RWPE2 (cell line): Measurements from ENCODE around the gene METTL21C.

Source experiments
- ATAC-seq: fragments of 200-7000 bp; cut with Tn5 transposase; 3 replicates; pipeline ENCODE4 v1.9.1; 2021; ENCODE audit warnings: low read depth
- DNase-seq: peaks from one replicate; pipeline ENCODE4 v3.0.0-alpha.2; 2020; ENCODE audit warnings: low spot score
- H3K27ac ChIP-seq: fragments of 450-650 bp; 2 replicates; pipeline ENCODE4 v1.5.1; 2017; ENCODE audit warnings: mild to moderate bottlenecking; ENCODE audit not compliant: poor library complexity, severe bottlenecking
- H3K27me3 ChIP-seq: fragments of 250-450 bp; sonication (Bioruptor Pico); 2 replicates; pipeline ENCODE4 v1.5.1; 2021; ENCODE audit warnings: mild to moderate bottlenecking, moderate library complexity; ENCODE audit not compliant: insufficient read depth, poor library complexity, severe bottlenecking
- H3K36me3 ChIP-seq: fragments of 250-450 bp; sonication (Bioruptor Pico); 2 replicates; pipeline ENCODE4 v1.5.1; 2020; ENCODE audit warnings: low read depth, mild to moderate bottlenecking, moderate library complexity
- H3K4me1 ChIP-seq: fragments of 250-450 bp; sonication (Bioruptor Pico); 2 replicates; pipeline ENCODE4 v1.5.1; 2021; ENCODE audit warnings: mild to moderate bottlenecking, moderate library complexity; ENCODE audit not compliant: insufficient read depth, poor library complexity, severe bottlenecking
- H3K4me3 ChIP-seq: fragments of 250-450 bp; sonication (Bioruptor Pico); 2 replicates; pipeline ENCODE4 v1.5.1; 2021; ENCODE audit warnings: mild to moderate bottlenecking, moderate library complexity; ENCODE audit not compliant: severe bottlenecking
- H3K9me3 ChIP-seq: fragments of 250-450 bp; sonication (Bioruptor Pico); 2 replicates; pipeline ENCODE4 v1.5.1; 2021; ENCODE audit warnings: mild to moderate bottlenecking, moderate library complexity; ENCODE audit not compliant: severe bottlenecking
- CTCF ChIP-seq: fragments of 450-650 bp; IDR thresholded peaks from one replicate; pipeline ENCODE4 v1.5.1; 2017; ENCODE audit warnings: mild to moderate bottlenecking, moderate library complexity; ENCODE audit not compliant: poor library complexity, severe bottlenecking

The METTL21C gene

GRCh38 chr13:102688306-102688973 lies 6.4 kb downstream of the METTL21C start:
- DNase-seq (no peak), ATAC-seq (no peak)
- Histone ChIP-seq H3K9me3 (no peaks in the 10 kb centered on the region), H3K4me1 (peaks cover 6% of the 10 kb centered on the region), H3K27ac (no peak overlapping the region), H3K27me3 (no peaks in the 10 kb centered on the region), H3K4me3 (no peak overlapping the region), H3K36me3 (no peaks in the 10 kb centered on the region)
- TF ChIP-seq CTCF = no peak

GRCh38 chr13:102687520-102687919 lies 7.3 kb downstream of the METTL21C start:
- ATAC-seq (0 out of 3 replicates have a peak, but pooled peaks have one; percentile 57), DNase-seq (no peak)
- H3K27me3 ChIP-seq = no peaks in the 10 kb centered on the region
- H3K36me3 ChIP-seq = no peaks in the 10 kb centered on the region
- no peak for TF ChIP-seq CTCF
- H3K4me1 ChIP-seq = peaks cover 6% of the 10 kb centered on the region
- H3K27ac ChIP-seq = no peak overlapping the region
- H3K4me3 ChIP-seq = no peak overlapping the region
- H3K9me3 ChIP-seq = no peaks in the 10 kb centered on the region

- H3K27ac ChIP-seq = no peak overlapping the region
- H3K27me3 ChIP-seq = no peaks in the 10 kb centered on the region
- ATAC-seq = no peak
- DNase-seq = no peak
- peaks cover 6% of the 10 kb centered on the region for H3K4me1 ChIP-seq
- no peaks in the 10 kb centered on the region for H3K9me3 ChIP-seq
- H3K4me3 ChIP-seq = no peak overlapping the region
- no peaks in the 10 kb centered on the region for H3K36me3 ChIP-seq
- TF ChIP-seq CTCF = no peak
Observed at GRCh38 chr13:102686024-102686423, 8.8 kb downstream of the METTL21C start.

- H3K4me3 ChIP-seq = no peak overlapping the region
- TF ChIP-seq CTCF = no peak
- ATAC-seq (no peak), DNase-seq (no peak)
- H3K4me1 ChIP-seq = peaks cover 6% of the 10 kb centered on the region
- no peak overlapping the region for H3K27ac ChIP-seq
- no peaks in the 10 kb centered on the region for H3K27me3 ChIP-seq
- H3K36me3 ChIP-seq = peaks cover 10% of the 10 kb centered on the region
- no peaks in the 10 kb centered on the region for H3K9me3 ChIP-seq
Observed at GRCh38 chr13:102683637-102684036, 11.2 kb downstream of the METTL21C start.

GRCh38 chr13:102682727-102683126 lies 12.1 kb downstream of the METTL21C start:
- Histone ChIP-seq H3K27ac (no peak overlapping the region), H3K36me3 (peaks cover 19% of the 10 kb centered on the region), H3K4me1 (peaks cover 6% of the 10 kb centered on the region), H3K9me3 (no peaks in the 10 kb centered on the region), H3K4me3 (no peak overlapping the region), H3K27me3 (no peaks in the 10 kb centered on the region)
- DNase-seq = no peak
- ATAC-seq = no peak
- TF ChIP-seq CTCF = no peak
